Trophoblast cell (in vitro differentiated cells and primary cell): ENCODE measurements around the gene ART5.

Source experiments
- DNase-seq, 2 donors: peaks; one replicate each; pipeline ENCODE4 v3.0.0-alpha.2; 2016
- H2AFZ ChIP-seq: 2 replicates; pipeline ENCODE4 v1.6.1; 2013; ENCODE audit warnings: low read length, moderate library complexity, mild to moderate bottlenecking; ENCODE audit not compliant: insufficient read depth, poor library complexity
- H2AK5ac ChIP-seq: 2 replicates; pipeline ENCODE4 v1.6.1; 2013; ENCODE audit warnings: mild to moderate bottlenecking, low read length
- H2BK120ac ChIP-seq: 2 replicates; pipeline ENCODE4 v1.6.1; 2013; ENCODE audit warnings: low read length, mild to moderate bottlenecking, moderate library complexity; ENCODE audit not compliant: insufficient read depth, poor library complexity
- H2BK12ac ChIP-seq: 2 replicates; pipeline ENCODE4 v1.6.1; 2013; ENCODE audit warnings: mild to moderate bottlenecking, low read length, moderate library complexity
- H2BK5ac ChIP-seq: 2 replicates; pipeline ENCODE4 v1.6.1; 2013; ENCODE audit warnings: low read length, low read depth, moderate library complexity, mild to moderate bottlenecking; ENCODE audit not compliant: poor library complexity
- H3K14ac ChIP-seq: 2 replicates; pipeline ENCODE4 v1.6.1; 2013; ENCODE audit warnings: mild to moderate bottlenecking, low read length
- H3K18ac ChIP-seq: 2 replicates; pipeline ENCODE4 v1.6.1; 2013; ENCODE audit warnings: mild to moderate bottlenecking, low read length
- H3K23ac ChIP-seq: 2 replicates; pipeline ENCODE4 v1.6.1; 2013; ENCODE audit warnings: low read length
- H3K27ac ChIP-seq: 2 replicates; pipeline ENCODE4 v1.5.1; 2013; ENCODE audit warnings: low read depth, mild to moderate bottlenecking, inconsistent platforms, low read length, moderate library complexity
- H3K27me3 ChIP-seq: 2 replicates; pipeline ENCODE4 v1.6.1; 2013; ENCODE audit warnings: inconsistent platforms, mild to moderate bottlenecking, low read length, moderate library complexity; ENCODE audit not compliant: insufficient read depth
- H3K36me3 ChIP-seq, 2 experiments: 1 replicate in 1 of 2; 2 replicates in 1 of 2; pipeline ENCODE4 v1.6.1; 2013; ENCODE audit warnings: low read length in 2 of 2, mild to moderate bottlenecking in 2 of 2, moderate library complexity in 1 of 2; ENCODE audit not compliant: insufficient read depth in 2 of 2, control insufficient read depth in 1 of 2
- H3K4ac ChIP-seq: 2 replicates; pipeline ENCODE4 v1.6.1; 2013; ENCODE audit warnings: low read depth, mild to moderate bottlenecking, low read length, moderate library complexity
- H3K4me1 ChIP-seq, 2 experiments: 1 replicate in 1 of 2; 2 replicates in 1 of 2; pipeline ENCODE4 v1.6.1; 2013; ENCODE audit warnings: low read length in 2 of 2, mild to moderate bottlenecking in 2 of 2, moderate library complexity in 1 of 2; ENCODE audit not compliant: insufficient read depth in 2 of 2, control insufficient read depth in 1 of 2
- H3K4me2 ChIP-seq: 2 replicates; pipeline ENCODE4 v1.6.1; 2013; ENCODE audit warnings: inconsistent platforms, mild to moderate bottlenecking, low read length, moderate library complexity
- H3K4me3 ChIP-seq: 2 replicates; pipeline ENCODE4 v1.5.1; 2013; ENCODE audit warnings: mild to moderate bottlenecking, low read depth, low read length, inconsistent platforms
- H3K79me1 ChIP-seq: one replicate; pipeline ENCODE4 v1.6.1; 2013; ENCODE audit warnings: low read length
- H3K79me2 ChIP-seq: 2 replicates; pipeline ENCODE4 v1.6.1; 2013; ENCODE audit warnings: low read length, mild to moderate bottlenecking; ENCODE audit not compliant: control insufficient read depth, insufficient read depth, poor library complexity
- H3K9ac ChIP-seq: 2 replicates; pipeline ENCODE4 v1.6.1; 2013; ENCODE audit warnings: mild to moderate bottlenecking, low read length
- H3K9me3 ChIP-seq: 2 replicates; pipeline ENCODE4 v1.6.1; 2013; ENCODE audit warnings: low read depth, mild to moderate bottlenecking, control low read depth, inconsistent platforms, low read length; ENCODE audit not compliant: insufficient read depth
- H4K12ac ChIP-seq: 2 replicates; pipeline ENCODE4 v1.6.1; 2013; ENCODE audit warnings: low read depth, mild to moderate bottlenecking, low read length, moderate library complexity
- H4K8ac ChIP-seq: 2 replicates; pipeline ENCODE4 v1.6.1; 2013; ENCODE audit warnings: low read depth, mild to moderate bottlenecking, low read length, moderate library complexity
- H4K91ac ChIP-seq: one replicate; pipeline ENCODE4 v1.6.1; 2013; ENCODE audit warnings: low read depth, mild to moderate bottlenecking, low read length, moderate library complexity
- WGBS: extraction: QIAGEN DNeasy Blood & Tissue Kit; methylation state at CpG from one replicate; pipeline ENCODE4 v1.1.7; 2013; ENCODE audit warnings: missing lambda C conversion rate; ENCODE audit not compliant: insufficient read length, insufficient coverage; ENCODE audit errors: extremely low coverage; 5-methylcytosine and 5-hydroxymethylcytosine counted together

Gene ART5

GRCh38 chr11:3662856-3663255, 21.1 kb upstream of the ART5 start:
- H3K9me3 ChIP-seq, result peaks cover 6% of the 10 kb centered on the region
- no peaks in the 10 kb centered on the region for H3K79me1 ChIP-seq
- H3K79me2 ChIP-seq, result no peaks in the 10 kb centered on the region
- H2AFZ ChIP-seq, result no peak overlapping the region
- DNase-seq, result peak; percentile 7 to 36
- no peak overlapping the region for H3K27ac ChIP-seq
- H2BK120ac ChIP-seq, result no peak overlapping the region
- H2BK5ac ChIP-seq, result no peak overlapping the region
- no peak overlapping the region for H3K4me2 ChIP-seq
- no peak overlapping the region for H3K18ac ChIP-seq
- H4K12ac ChIP-seq, result no peak overlapping the region
- peaks cover 30 to 37% of the 10 kb centered on the region in 2 experiments for H3K36me3 ChIP-seq
- no peak overlapping the region for H2BK12ac ChIP-seq
- no peak overlapping the region for H3K9ac ChIP-seq
- no peak overlapping the region for H2AK5ac ChIP-seq
- no peak overlapping the region for H4K91ac ChIP-seq
- H3K4me1 ChIP-seq, result no peaks in the 10 kb centered on the region
- no peaks in the 10 kb centered on the region for H3K27me3 ChIP-seq
- no peak overlapping the region for H3K23ac ChIP-seq
- H3K14ac ChIP-seq, result no peak overlapping the region
- no peak overlapping the region for H4K8ac ChIP-seq
- no peak overlapping the region for H3K4ac ChIP-seq
- no peak overlapping the region for H3K4me3 ChIP-seq

- H3K36me3 ChIP-seq, result peaks cover 15 to 18% of the 10 kb centered on the region in 2 experiments
- no peak overlapping the region for H2BK120ac ChIP-seq
- H3K18ac ChIP-seq, result no peak overlapping the region
- H2AFZ ChIP-seq, result no peak overlapping the region
- H3K14ac ChIP-seq, result no peak overlapping the region
- H2BK12ac ChIP-seq, result no peak overlapping the region
- H3K79me2 ChIP-seq, result no peaks in the 10 kb centered on the region
- no peak overlapping the region for H2AK5ac ChIP-seq
- H2BK5ac ChIP-seq, result no peak overlapping the region
- no peak overlapping the region for H4K12ac ChIP-seq
- H3K23ac ChIP-seq, result no peak overlapping the region
- H3K9me3 ChIP-seq, result peaks cover 5% of the 10 kb centered on the region
- H4K91ac ChIP-seq, result no peak overlapping the region
- H4K8ac ChIP-seq, result no peak overlapping the region
- no peak for DNase-seq
- no peak overlapping the region for H3K4me3 ChIP-seq
- H3K4me2 ChIP-seq, result no peak overlapping the region
- no peaks in the 10 kb centered on the region for H3K27me3 ChIP-seq
- WGBS, result no CpG with 5 or more reads among the region's 2 CpGs
- H3K27ac ChIP-seq, result no peak overlapping the region
- no peak overlapping the region for H3K9ac ChIP-seq
- no peaks in the 10 kb centered on the region for H3K79me1 ChIP-seq
- no peaks in the 10 kb centered on the region for H3K4me1 ChIP-seq
- H3K4ac ChIP-seq, result no peak overlapping the region
These were observed 19.2 kb upstream of the ART5 start for GRCh38 chr11:3660960-3661359.

- DNase-seq, result no peak
- no CpG with 5 or more reads among the region's 33 CpGs for WGBS
These were observed 18.1 kb upstream of the ART5 start for GRCh38 chr11:3659595-3660515.

DNA sequence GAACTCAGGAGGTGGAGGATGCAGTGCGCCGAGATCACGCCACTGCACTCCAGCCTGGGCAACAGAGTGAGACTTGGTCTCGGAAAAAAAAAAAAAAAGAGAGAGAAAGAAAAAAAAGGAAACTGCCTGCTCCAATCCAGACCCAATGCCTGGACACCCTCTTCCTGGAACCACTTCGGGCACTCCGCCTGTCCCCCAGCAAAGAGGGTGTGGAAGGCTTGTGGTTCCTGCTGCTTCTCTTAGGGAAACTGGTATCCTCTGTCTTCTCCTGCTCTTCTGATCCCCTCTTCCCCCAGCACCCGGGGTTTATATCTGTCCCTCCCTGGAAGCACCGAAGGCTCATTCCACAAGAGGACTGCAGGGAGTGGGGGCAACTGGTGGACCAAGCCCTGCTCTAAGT, 16.5 kb upstream of the ART5 start:
- no peak overlapping the region for H3K4me3 ChIP-seq
- H2AFZ ChIP-seq, result no peak overlapping the region
- no peak overlapping the region for H3K4ac ChIP-seq
- no peaks in the 10 kb centered on the region for H3K27me3 ChIP-seq
- H3K36me3 ChIP-seq, result no peaks in the 10 kb centered on the region
- H4K12ac ChIP-seq, result no peak overlapping the region
- H3K14ac ChIP-seq, result no peak overlapping the region
- H3K27ac ChIP-seq, result no peak overlapping the region
- no peaks in the 10 kb centered on the region for H3K4me1 ChIP-seq
- WGBS, result no CpG with 5 or more reads among the region's 8 CpGs
- no peaks in the 10 kb centered on the region for H3K79me2 ChIP-seq
- no peaks in the 10 kb centered on the region for H3K79me1 ChIP-seq
- no peak overlapping the region for H3K23ac ChIP-seq
- H3K18ac ChIP-seq, result no peak overlapping the region
- no peak overlapping the region for H2AK5ac ChIP-seq
- no peak overlapping the region for H2BK5ac ChIP-seq
- no peak overlapping the region for H2BK120ac ChIP-seq
- no peak for DNase-seq
- H3K9me3 ChIP-seq, result peaks cover 7% of the 10 kb centered on the region
- H3K9ac ChIP-seq, result no peak overlapping the region
- no peak overlapping the region for H3K4me2 ChIP-seq
- H4K91ac ChIP-seq, result no peak overlapping the region
- no peak overlapping the region for H2BK12ac ChIP-seq
- H4K8ac ChIP-seq, result no peak overlapping the region

More at GRCh38 chr11:3659595-3660515, 18.1 kb upstream of the ART5 start:
- H2AFZ ChIP-seq, result no peak overlapping the region
- peaks cover 9% of the 10 kb centered on the region in 2 experiments for H3K36me3 ChIP-seq
- no peak overlapping the region for H2AK5ac ChIP-seq
- no peak overlapping the region for H3K27ac ChIP-seq
- no peak overlapping the region for H3K14ac ChIP-seq
- no peak overlapping the region for H3K9ac ChIP-seq
- no peak overlapping the region for H3K4me3 ChIP-seq
- no peaks in the 10 kb centered on the region for H3K4me1 ChIP-seq
- H3K27me3 ChIP-seq, result no peaks in the 10 kb centered on the region
- H3K18ac ChIP-seq, result no peak overlapping the region
- no peak overlapping the region for H3K4me2 ChIP-seq
- no peak overlapping the region for H4K12ac ChIP-seq
- no peaks in the 10 kb centered on the region for H3K79me1 ChIP-seq
- H3K23ac ChIP-seq, result no peak overlapping the region
- H2BK120ac ChIP-seq, result no peak overlapping the region
- H3K4ac ChIP-seq, result no peak overlapping the region
- peaks cover 7% of the 10 kb centered on the region for H3K9me3 ChIP-seq
- no peak overlapping the region for H2BK5ac ChIP-seq
- H4K91ac ChIP-seq, result no peak overlapping the region
- H2BK12ac ChIP-seq, result no peak overlapping the region
- no peaks in the 10 kb centered on the region for H3K79me2 ChIP-seq
- H4K8ac ChIP-seq, result no peak overlapping the region
